ENCODE measurements around the gene KCNH1. TPM values are rescaled to one million over a fixed set of nuclear protein-coding genes. Genes with fewer than 3 reads are reported as not detected.

KCNH1 gene
- total RNA-seq, 4 donors from 2014 or later, result not detected

DNA sequence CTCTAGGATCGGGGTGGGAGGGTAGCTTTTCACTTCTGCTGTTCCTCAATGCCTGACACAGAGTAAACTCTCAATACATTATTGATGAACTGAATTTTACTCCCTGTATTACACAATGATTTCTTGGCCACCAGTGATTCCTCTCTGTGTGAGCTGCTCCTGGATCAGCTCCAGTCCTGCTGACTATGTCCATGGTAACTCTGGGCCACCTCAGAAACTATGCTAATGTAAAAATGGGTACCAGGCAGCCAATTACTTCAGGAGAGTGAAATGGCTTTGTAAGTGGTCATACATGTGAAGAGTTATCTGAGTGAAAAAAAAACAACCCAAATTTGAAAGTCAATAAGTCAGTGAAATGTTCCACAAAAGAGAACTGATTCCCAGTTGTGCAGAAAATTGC lies 311.0 kb downstream of the KCNH1 start:
- no peak overlapping the region for H3K4me3 ChIP-seq (ENCODE audit: low read depth, poor library complexity, severe bottlenecking)
- WGBS, 2 donors, result 35 to 44% methylated on average over 1 of the region's 1 CpG
- no peak for DNase-seq (ENCODE audit: low spot score in 2 of 2)
- TF ChIP-seq, protein P1, sequence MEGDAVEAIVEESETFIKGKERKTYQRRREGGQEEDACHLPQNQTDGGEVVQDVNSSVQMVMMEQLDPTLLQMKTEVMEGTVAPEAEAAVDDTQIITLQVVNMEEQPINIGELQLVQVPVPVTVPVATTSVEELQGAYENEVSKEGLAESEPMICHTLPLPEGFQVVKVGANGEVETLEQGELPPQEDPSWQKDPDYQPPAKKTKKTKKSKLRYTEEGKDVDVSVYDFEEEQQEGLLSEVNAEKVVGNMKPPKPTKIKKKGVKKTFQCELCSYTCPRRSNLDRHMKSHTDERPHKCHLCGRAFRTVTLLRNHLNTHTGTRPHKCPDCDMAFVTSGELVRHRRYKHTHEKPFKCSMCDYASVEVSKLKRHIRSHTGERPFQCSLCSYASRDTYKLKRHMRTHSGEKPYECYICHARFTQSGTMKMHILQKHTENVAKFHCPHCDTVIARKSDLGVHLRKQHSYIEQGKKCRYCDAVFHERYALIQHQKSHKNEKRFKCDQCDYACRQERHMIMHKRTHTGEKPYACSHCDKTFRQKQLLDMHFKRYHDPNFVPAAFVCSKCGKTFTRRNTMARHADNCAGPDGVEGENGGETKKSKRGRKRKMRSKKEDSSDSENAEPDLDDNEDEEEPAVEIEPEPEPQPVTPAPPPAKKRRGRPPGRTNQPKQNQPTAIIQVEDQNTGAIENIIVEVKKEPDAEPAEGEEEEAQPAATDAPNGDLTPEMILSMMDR (IDR thresholded peaks at IDR 0.05), result no peak
- TF ChIP-seq POLR2A (IDR thresholded peaks at IDR 0.05), result no peak
- intact Hi-C loops (cut with DNase I; ENCODE audit: low total_unique reads), result no loop called here

DNA sequence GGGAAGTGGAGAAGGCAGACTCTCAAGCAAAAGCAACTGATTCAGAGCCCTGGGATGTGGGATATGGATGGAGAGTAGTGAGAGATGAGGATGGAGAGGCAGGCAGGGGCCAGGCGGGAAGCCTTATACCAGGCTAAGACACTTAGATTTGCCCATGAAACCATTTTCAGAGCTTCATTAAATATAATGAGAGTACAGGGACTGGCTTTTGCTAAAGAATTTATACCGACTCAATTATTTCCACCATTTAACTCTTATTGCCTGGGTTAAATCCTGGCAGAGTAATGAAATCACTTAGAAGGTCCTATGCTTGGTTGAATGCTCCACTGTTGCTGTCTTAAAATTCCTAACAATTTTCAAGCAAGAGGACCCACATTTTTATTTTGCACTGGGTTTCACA lies 311.7 kb downstream of the KCNH1 start:
- no peak overlapping the region for H3K4me3 ChIP-seq (ENCODE audit: low read depth, poor library complexity, severe bottlenecking)
- TF ChIP-seq, protein P1 (IDR thresholded peaks at IDR 0.05), result no peak
- TF ChIP-seq POLR2A (IDR thresholded peaks at IDR 0.05), result no peak
- 69 to 93% methylated on average over 2 of the region's 2 CpGs for WGBS, 2 donors
- no peak for DNase-seq (ENCODE audit: low spot score in 2 of 2)
- intact Hi-C loops (cut with DNase I; ENCODE audit: low total_unique reads), result no loop called here

DNA sequence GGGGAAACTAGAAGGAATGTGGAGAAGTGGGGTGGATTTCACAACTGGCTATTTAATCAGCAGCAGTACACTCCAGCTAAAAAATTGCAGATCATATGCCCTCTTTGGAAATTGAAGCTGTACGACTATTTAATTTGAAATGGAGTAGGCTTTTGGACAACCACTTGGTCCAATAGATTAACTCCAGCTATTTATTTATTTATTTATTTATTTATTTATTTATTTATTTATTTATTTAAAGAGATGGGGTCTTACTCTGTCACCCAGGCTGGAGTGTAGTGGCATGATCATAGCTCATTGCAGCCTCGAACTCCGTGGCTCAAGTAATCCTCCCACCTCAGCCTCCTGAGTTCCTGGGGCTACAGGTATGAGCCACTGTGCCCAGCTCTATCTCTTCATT lies 312.3 kb downstream of the KCNH1 start:
- no peak overlapping the region for H3K4me3 ChIP-seq (ENCODE audit: low read depth, poor library complexity, severe bottlenecking)
- no peak for TF ChIP-seq POLR2A (IDR thresholded peaks at IDR 0.05)
- TF ChIP-seq, protein P1 (IDR thresholded peaks at IDR 0.05), result no peak
- no peak for DNase-seq (ENCODE audit: low spot score in 2 of 2)
- WGBS, 2 donors, result 71 to 72% methylated on average over 3 of the region's 3 CpGs
- intact Hi-C loops (cut with DNase I; ENCODE audit: low total_unique reads), result no loop called here

DNA sequence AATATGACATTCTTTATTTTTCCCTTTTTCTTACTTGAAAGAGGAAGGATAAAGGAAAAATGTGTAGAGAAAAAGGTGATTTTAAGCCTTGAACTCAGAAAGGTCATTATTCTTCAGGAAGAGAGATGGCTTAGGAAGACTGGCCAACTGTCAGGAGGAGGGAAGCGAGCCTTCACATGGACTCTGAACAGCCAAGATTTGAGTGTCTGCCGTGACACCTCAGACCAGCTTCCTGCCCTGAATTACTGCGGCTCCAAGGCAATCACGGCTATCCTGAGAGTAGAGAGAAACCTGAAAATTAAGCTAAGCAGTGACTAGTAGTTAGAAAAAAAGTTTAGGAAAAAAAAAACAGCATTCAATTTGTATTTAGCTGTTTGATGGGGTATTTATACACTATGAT lies 314.7 kb downstream of the KCNH1 start:
- H3K4me3 ChIP-seq (ENCODE audit: low read depth, poor library complexity, severe bottlenecking), result no peak overlapping the region
- no peak for DNase-seq (ENCODE audit: low spot score in 2 of 2)
- WGBS, 2 donors, result 49 to 52% methylated on average over 4 of the region's 4 CpGs
- TF ChIP-seq, protein P1 (IDR thresholded peaks at IDR 0.05), result no peak
- TF ChIP-seq POLR2A (IDR thresholded peaks at IDR 0.05), result no peak
- intact Hi-C loops (cut with DNase I; ENCODE audit: low total_unique reads), result no loop called here

DNA sequence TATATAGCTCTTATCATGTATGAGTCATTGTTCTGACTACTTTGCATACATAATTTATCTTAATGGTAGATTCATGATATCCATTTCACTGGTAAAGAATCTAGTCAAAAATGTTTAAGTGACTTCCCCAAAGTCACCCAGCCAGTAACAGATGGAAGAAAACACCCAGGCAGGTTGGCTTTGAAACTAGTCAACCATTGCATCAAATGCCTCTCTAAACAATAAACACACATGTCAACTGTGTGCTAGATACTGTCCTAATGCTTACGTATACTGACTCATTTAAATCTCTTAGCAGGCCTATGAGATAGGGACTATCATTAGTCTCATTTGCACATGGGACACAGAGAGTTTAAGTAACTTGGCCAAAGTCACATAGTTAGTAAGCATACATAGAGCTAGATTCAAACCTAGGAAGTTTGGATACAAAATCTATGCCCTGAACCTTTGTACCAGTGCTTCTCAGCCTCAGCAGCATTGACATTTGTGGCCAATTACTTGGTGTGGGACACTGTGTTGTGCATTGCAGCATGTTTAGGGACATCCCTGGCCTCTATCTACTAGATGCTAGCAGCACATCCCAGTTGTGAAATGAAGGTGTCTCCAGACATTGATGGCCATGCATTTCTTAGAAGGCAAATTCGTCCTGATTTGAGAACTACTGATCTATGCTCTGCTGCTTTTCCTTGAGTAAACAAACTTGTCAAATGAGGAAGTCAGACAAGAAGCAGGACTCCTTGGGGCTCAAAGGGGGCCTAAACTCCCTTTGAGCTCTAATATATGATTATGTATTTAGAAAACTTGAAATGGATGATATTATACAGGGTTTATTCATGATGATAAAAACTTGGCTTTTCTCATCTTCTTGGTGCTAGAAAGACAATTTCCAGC lies 316.3 kb downstream of the KCNH1 start:
- DNase-seq (ENCODE audit: low spot score in 2 of 2), result no peak
- intact Hi-C loops (cut with DNase I; ENCODE audit: low total_unique reads), result no loop called here
- 80 to 84% methylated on average over 2 of the region's 2 CpGs for WGBS, 2 donors
- TF ChIP-seq, protein P1 (IDR thresholded peaks at IDR 0.05), result no peak
- no peak for TF ChIP-seq POLR2A (IDR thresholded peaks at IDR 0.05)
- H3K4me3 ChIP-seq (ENCODE audit: low read depth, poor library complexity, severe bottlenecking), result no peak overlapping the region

Data from lower leg skin (tissue), 4 donors.